GM21367 (cell line): ENCODE results near the gene LCLAT1.
"Not testable (repeated sequence)": the region's sequence is repeated elsewhere in the genome, so short reads cannot be mapped to it uniquely, and the experiment has no call there.

Source experiments
- ATAC-seq: cut with Tn5 transposase; IDR thresholded peaks from one replicate; pipeline ENCODE4 v1.9.1; 2021; ENCODE audit not compliant: unreplicated experiment

The LCLAT1 gene

GRCh38 chr2:30583204-30583749, 136.2 kb downstream of the LCLAT1 start:
- ATAC-seq, result no peak

GRCh38 chr2:30584116-30584515, 137.1 kb downstream of the LCLAT1 start:
- peak; percentile 67 for ATAC-seq

DNA sequence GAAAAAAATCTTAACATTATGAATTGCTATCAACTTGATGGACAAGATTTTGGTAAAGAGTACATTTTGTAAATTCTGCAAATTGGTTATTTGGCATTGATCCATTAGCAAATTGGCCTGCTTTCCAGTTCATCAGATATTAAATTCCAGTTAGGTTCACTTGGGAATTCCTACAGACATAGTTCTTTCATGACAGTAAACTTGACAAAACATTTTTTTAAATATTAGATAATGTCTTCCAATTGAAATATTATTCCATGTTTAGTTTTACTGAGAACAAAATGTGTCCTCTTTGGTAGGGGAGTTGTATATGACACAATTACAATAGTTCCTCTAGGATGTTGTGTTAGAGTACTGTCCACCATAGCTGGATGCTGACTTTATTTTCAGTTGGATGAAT, 141.9 kb downstream of the LCLAT1 start:
- no peak for ATAC-seq

DNA sequence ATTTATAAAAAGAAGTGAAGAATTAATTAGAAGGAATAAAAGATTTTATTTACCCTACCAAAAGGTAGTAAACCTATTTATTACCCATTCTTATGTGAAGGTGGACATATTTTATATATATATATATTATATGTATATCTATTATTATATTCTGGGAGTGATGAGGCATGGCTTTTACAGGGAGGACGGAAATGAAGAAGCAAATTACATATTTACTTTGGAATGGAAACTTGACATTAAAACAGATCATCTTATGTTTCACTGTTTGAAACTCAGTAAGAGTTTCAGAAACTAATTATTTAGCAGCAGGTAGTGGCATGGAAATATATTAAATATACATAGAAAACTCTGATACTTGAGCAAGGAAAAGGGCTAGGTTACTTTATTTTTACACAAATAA, 143.4 kb downstream of the LCLAT1 start:
- ATAC-seq, result no peak

- no peak for ATAC-seq
These were observed 144.1 kb downstream of the LCLAT1 start for GRCh38 chr2:30591186-30591585.

DNA sequence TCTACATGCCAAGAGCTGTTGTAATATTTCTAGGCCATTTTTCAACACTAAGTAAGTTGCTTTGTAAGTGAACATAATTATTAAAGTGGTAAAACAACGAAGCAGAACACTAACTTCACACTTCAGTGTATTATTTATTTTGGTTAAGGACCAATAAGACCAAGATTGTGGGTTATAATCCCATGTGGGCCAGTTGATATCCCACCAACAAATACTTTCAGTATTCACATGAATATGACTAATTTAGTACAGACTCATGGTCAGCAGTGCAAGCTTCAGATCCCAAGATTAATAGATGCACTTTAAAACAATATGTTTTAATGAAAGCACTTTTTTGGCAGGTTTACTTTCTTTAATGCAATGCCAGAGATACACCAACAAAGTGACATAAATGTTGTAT, 154.3 kb downstream of the LCLAT1 start:
- ATAC-seq, result no peak

DNA sequence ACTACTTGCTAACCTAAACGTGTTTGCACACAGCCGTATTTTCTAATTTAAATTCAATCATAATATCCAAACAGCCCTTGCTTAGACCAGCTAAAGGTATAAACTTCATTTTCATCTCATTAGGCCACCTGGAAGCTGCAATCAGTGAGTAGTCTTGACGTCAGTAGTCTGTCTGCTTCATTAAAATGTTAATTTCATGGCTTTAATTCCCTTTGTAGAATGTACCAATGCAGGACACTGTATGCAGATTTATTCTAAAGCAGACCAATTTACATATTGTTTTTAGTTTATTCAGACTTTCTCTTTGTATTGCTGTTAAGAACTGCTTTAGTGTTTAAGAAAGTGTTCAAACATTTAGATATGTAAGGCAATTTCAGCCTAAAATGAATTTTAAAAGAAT, 158.2 kb downstream of the LCLAT1 start:
- no peak for ATAC-seq

- ATAC-seq, result no peak
These were observed 161.6 kb downstream of the LCLAT1 start for GRCh38 chr2:30608643-30609042.

DNA sequence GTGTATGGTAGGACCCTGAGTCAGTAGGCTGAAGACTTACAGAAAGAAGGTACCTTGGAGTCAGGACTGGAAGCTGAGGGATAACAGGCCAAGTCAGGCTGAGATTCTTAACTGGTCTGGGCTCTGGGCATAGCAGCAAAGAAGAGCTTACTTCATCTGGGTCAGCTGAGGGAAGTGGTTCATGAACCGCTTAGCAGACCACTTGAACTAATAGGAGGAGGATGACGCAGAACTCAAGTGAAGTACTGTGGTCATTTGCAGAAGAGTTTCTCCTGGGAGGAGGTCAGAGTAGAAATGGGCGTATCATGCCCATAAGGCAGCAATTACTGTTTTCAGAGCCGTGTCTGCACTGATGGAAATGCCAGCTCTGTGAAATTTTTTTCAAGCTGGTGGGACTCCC, 164.5 kb downstream of the LCLAT1 start:
- ATAC-seq, result no peak

DNA sequence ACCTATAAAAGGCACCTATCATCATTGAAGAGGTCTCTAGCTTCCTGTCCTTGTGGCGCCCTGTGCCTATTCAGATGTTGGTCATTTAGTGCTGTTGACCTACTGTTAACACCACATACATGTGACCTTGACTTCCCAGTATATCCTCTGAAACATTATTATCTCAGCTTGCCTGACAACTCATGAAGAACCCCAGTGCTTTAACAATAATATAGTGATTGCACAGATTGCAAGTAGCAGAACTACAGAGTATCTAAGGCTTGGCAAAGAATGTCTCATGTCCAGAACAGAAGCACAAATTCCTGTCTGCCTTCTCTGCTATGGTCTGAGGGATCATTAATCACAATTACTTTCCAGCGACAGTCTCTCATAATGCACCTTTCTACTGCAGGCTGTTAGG, 165.3 kb downstream of the LCLAT1 start:
- no peak for ATAC-seq

- ATAC-seq, result no peak
These were observed 166.0 kb downstream of the LCLAT1 start for GRCh38 chr2:30613001-30613400.

- ATAC-seq, result not testable (repeated sequence)
These were observed 167.2 kb downstream of the LCLAT1 start for GRCh38 chr2:30614227-30614626.

- ATAC-seq, result no peak
These were observed 168.9 kb downstream of the LCLAT1 start for GRCh38 chr2:30615926-30616325.

DNA sequence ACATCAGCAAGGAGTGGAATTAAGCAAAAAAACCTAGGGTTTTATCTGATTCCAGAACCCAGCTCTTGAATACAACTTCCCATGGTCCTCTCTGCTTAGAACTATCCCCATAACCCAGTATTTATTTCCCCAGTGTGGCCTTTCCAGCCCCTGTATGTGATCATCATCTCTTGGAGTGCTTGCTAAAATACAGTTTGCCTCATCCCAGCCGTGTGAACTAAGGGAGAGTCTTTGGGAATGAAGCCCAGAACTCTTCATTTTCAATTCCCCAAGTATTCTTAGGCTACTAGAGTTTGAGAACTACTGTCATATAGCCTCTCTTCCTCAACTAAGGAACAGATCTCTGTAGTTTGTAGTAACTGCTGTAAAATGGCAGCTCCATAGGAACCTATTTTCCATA, 173.1 kb downstream of the LCLAT1 start:
- no peak for ATAC-seq

DNA sequence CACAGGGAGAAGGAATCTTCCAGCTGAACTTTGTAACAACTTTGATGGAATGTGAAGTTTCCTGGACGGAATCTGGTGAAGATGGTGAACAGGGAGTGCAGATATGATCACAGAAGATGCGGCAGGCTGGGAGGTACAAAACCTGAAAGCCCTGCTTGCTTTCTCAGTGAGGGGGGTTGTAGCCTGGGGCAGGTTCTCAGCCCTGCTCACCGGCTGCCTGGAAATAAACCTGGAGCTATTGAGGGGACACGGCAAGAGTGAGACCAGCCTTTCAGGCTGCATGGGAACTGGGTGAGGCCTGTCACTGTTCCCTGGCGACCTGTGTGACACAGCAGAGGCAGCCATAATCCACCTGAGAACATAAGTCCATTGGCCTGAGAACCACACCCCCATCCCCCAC, 174.8 kb downstream of the LCLAT1 start:
- no peak for ATAC-seq

DNA sequence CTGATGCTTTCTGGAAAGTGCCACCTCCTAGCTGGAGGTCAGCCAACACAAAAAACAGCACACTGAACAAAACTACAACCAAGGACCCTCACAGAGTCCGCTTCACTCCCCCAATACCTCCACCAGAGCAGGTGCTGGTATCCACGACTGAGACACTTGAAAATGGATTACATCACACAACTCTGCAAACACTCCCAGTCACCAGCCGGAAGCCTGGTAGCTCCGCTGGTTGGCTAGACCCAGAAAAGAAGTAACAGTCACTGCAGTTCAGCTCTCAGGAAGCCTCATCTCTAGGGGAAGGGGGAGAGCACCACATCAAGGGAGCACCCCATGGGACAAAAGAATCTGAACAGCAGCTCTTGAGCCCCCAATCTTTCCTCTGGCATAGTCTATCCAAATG, 175.4 kb downstream of the LCLAT1 start:
- ATAC-seq, result no peak

GRCh38 chr2:30625276-30625675, 178.2 kb downstream of the LCLAT1 start:
- no peak for ATAC-seq

DNA sequence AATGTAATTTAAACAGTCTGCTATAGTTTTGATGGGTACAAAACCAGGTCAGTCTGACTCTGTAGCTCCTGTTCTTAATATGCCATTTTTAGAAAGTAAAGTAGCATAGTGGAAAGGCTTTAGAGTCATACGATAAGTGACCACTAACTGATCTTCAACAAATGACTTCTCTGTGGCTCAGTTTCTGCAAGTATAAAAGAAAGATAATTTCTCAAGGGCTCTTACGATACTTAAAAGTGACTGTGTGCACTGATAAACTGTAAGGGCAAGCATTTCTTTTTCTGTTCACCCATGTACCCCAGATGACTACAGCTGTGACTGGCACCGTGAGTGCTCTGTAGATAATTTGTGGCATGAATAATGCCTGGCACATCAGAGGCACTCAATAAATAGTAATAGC, 178.7 kb downstream of the LCLAT1 start:
- ATAC-seq, result no peak

DNA sequence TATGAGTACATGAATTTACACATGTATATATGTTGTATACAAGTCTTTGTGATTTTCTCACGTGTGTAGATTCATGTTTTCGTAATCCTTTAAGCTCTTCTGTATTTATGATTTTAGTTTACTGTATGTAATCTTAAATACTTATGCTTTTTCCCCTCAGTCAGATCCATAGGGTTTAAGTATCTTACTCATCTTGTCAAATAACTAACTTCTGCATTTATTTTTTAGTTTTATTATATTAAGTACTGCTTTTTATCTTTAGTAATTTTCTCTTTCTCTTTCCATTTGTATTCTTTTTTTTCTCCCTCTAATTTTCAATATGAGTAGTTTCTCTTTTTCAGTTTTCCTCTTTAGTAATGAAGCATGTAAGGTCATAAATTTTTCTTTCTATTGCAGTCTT, 179.4 kb downstream of the LCLAT1 start:
- no peak for ATAC-seq

- ATAC-seq, result peak; percentile 65
These were observed 180.1 kb downstream of the LCLAT1 start for GRCh38 chr2:30627151-30627550.

GRCh38 chr2:30628341-30628740, 181.3 kb downstream of the LCLAT1 start:
- no peak for ATAC-seq

DNA sequence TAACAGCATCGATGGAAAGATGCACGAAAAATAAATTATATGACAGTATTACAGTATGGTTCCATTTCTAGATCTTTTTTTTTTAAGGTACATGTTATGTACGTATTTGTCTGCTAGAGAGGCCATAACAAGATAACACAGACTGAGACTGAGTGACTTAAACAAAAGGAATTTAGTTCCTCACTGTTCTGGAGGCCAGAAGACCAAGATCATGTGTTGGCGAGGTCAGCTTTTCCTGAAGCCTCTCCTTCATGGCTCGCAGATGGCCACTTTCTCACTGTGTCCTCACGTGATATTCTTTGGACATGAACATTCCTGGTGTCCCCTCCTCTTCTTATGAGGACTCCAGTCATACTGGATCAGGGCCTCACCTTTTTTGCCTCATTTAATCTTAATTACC, 182.8 kb downstream of the LCLAT1 start:
- ATAC-seq, result no peak

DNA sequence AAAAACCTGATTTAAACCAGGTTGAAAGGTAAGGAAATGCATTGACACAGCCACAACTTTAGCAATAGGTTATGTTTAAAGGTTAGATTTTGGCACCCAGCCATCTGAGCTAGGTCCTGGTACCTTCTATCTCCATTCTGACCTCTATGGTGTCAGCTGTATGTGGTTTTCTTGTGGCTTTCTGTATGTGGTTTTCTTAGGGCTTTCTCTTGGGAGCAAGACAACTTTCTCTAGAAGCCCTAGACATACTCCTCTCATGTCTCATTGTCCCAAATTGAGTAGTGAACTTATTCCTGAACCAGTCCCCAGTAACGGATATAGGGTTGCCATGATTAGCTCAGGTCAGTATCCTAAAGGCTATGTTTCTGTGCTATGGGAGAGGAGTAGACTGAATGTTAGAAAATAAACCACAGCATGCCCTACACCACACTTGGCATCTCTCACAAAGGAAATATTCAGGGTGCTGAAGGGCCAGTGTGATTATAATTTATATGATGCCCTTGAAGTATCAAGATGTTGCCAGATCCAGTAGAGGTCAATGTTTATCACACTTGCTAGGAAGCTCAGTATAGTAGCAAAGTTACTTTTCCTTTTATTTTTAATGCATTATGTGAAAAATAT, 184.1 kb downstream of the LCLAT1 start:
- peak; percentile 57 for ATAC-seq
